HG03135 (cell line): ENCODE data around the gene DKK3.
A peak's percentile ranks its signal among the peaks of the same experiment; 100 is the strongest.

Experiments used
- ATAC-seq: cut with Tn5 transposase; IDR thresholded peaks from one replicate; pipeline ENCODE4 v1.9.1; 2021; ENCODE audit warnings: mild to moderate bottlenecking, moderate library complexity; ENCODE audit not compliant: unreplicated experiment

DKK3 gene

GRCh38 chr11:11970556-11970955 lies 37.9 kb downstream of the DKK3 start:
- no peak for ATAC-seq

GRCh38 chr11:11969380-11970215 lies 38.8 kb downstream of the DKK3 start:
- ATAC-seq, result no peak

GRCh38 chr11:11968511-11969280 lies 39.7 kb downstream of the DKK3 start:
- no peak for ATAC-seq

GRCh38 chr11:11967669-11968510 lies 40.5 kb downstream of the DKK3 start:
- no peak for ATAC-seq

GRCh38 chr11:11966826-11967668 lies 41.4 kb downstream of the DKK3 start:
- peak; percentile 93 for ATAC-seq

GRCh38 chr11:11966354-11966741 lies 42.1 kb downstream of the DKK3 start:
- ATAC-seq, result no peak

- ATAC-seq, result no peak
These were observed 42.6 kb downstream of the DKK3 start for GRCh38 chr11:11965656-11966353.

- ATAC-seq, result no peak
These were observed 43.2 kb downstream of the DKK3 start for GRCh38 chr11:11965192-11965591.

GRCh38 chr11:11964774-11965150 lies 43.7 kb downstream of the DKK3 start:
- no peak for ATAC-seq

- ATAC-seq, result no peak
These were observed 44.3 kb downstream of the DKK3 start for GRCh38 chr11:11963842-11964773.

GRCh38 chr11:11963067-11963466 lies 45.4 kb downstream of the DKK3 start:
- no peak for ATAC-seq

GRCh38 chr11:11961399-11962028 lies 46.9 kb downstream of the DKK3 start:
- ATAC-seq, result no peak

- no peak for ATAC-seq
These were observed 47.7 kb downstream of the DKK3 start for GRCh38 chr11:11960687-11961086.

- no peak for ATAC-seq
These were observed 48.8 kb downstream of the DKK3 start for GRCh38 chr11:11959601-11960000.

GRCh38 chr11:11958403-11959231 lies 49.8 kb downstream of the DKK3 start:
- ATAC-seq, result no peak

- ATAC-seq, result no peak
These were observed 52.4 kb downstream of the DKK3 start for GRCh38 chr11:11956006-11956405.

GRCh38 chr11:11952036-11952435 lies 56.4 kb downstream of the DKK3 start:
- ATAC-seq, result no peak
